CD14-positive monocyte (primary cell): ENCODE measurements around the gene CLEC19A. TPM values are rescaled to one million over a fixed set of nuclear protein-coding genes. Genes with fewer than 3 reads are reported as not detected.

Source experiments
- DNase-seq, 3 donors: peaks; one replicate each; pipeline ENCODE4 v3.0.0-alpha.2; 2011 to 2022
- H2AFZ ChIP-seq: 2 replicates; pipeline ENCODE4 v1.6.0; 2012; ENCODE audit warnings: mild to moderate bottlenecking, low read depth, low read length, inconsistent platforms; ENCODE audit not compliant: insufficient read depth, poor library complexity, severe bottlenecking
- H3K27ac ChIP-seq, 2 donors: 1 replicate in 1 of 2; 2 replicates in 1 of 2; pipeline ENCODE4 v1.5.1; 2012 to 2013; ENCODE audit warnings: low read length in 2 of 2, control low read depth in 1 of 2, inconsistent platforms in 1 of 2, low read depth in 1 of 2, mild to moderate bottlenecking in 1 of 2
- H3K27me3 ChIP-seq, 2 donors: one replicate each; pipeline versions ENCODE4 v1.6.0 to v1.6.1; 2011 to 2013; ENCODE audit warnings: low read length in 2 of 2; ENCODE audit not compliant: control insufficient read depth in 2 of 2, insufficient read depth in 2 of 2
- H3K36me3 ChIP-seq, 2 donors: replicated peaks in 1 of 2; 1 replicate in 1 of 2; 2 replicates in 1 of 2; pipeline versions ENCODE4 v1.5.1 to v1.6.1; 2012 to 2013; ENCODE audit warnings: low read length in 2 of 2, control low read depth in 1 of 2, inconsistent platforms in 1 of 2, mild to moderate bottlenecking in 1 of 2; ENCODE audit not compliant: insufficient read depth in 2 of 2, control insufficient read depth in 1 of 2
- H3K4me1 ChIP-seq, 2 donors: 1 replicate in 1 of 2; 2 replicates in 1 of 2; pipeline versions ENCODE4 v1.5.1 to v1.6.1; 2012 to 2013; ENCODE audit warnings: low read length in 2 of 2, control low read depth in 1 of 2, inconsistent platforms in 1 of 2, mild to moderate bottlenecking in 1 of 2, moderate library complexity in 1 of 2; ENCODE audit not compliant: insufficient read depth in 2 of 2, control insufficient read depth in 1 of 2
- H3K4me2 ChIP-seq: replicated peaks from 2 replicates; pipeline ENCODE3; 2012; ENCODE audit warnings: low read length, moderate library complexity, mild to moderate bottlenecking; ENCODE audit not compliant: poor library complexity, severe bottlenecking; ENCODE audit errors: extremely low read depth
- H3K4me3 ChIP-seq, 3 experiments: fragments of 200-600 bp in 1 of 3; sonication (generic) in 1 of 3; replicated peaks in 1 of 3; 1 replicate in 2 of 3; 2 replicates in 1 of 3; pipeline ENCODE4 v1.5.1; 2011 to 2013; ENCODE audit warnings: low read length in 3 of 3, mild to moderate bottlenecking in 3 of 3, control low read depth in 2 of 3, low read depth in 2 of 3, inconsistent platforms in 1 of 3, moderate library complexity in 1 of 3
- H3K79me2 ChIP-seq: 2 replicates; pipeline ENCODE4 v1.6.0; 2012; ENCODE audit warnings: mild to moderate bottlenecking, control low read depth, inconsistent platforms, low read length, moderate library complexity; ENCODE audit not compliant: insufficient read depth
- H3K9ac ChIP-seq: 2 replicates; pipeline ENCODE4 v1.6.0; 2017; ENCODE audit warnings: low read length, mild to moderate bottlenecking; ENCODE audit not compliant: insufficient read depth, poor library complexity, severe bottlenecking
- H3K9me3 ChIP-seq, 2 donors: replicated peaks in 1 of 2; 1 replicate in 1 of 2; 2 replicates in 1 of 2; pipeline versions ENCODE4 v1.5.1 to v1.6.1; 2012 to 2013; ENCODE audit warnings: low read length in 2 of 2, control low read depth in 1 of 2; ENCODE audit not compliant: control insufficient read depth in 1 of 2, insufficient read depth in 1 of 2
- H4K20me1 ChIP-seq: 2 replicates; pipeline ENCODE4 v1.6.0; 2012; ENCODE audit warnings: mild to moderate bottlenecking, low read length, control low read depth, moderate library complexity; ENCODE audit not compliant: insufficient read depth
- H3K27ac Mint-ChIP-seq, 7 donors: one replicate each; pipeline ENCODE4 v1.8.0; 2020; ENCODE audit warnings: mild to moderate bottlenecking in 7 of 7, mixed read lengths in 7 of 7, moderate library complexity in 6 of 7, inconsistent platforms in 2 of 7
- H3K27me3 Mint-ChIP-seq, 3 donors: one replicate each; pipeline ENCODE4 v1.8.0; 2021 to 2022; ENCODE audit warnings: low read depth in 3 of 3, mild to moderate bottlenecking in 3 of 3, mixed read lengths in 3 of 3, moderate library complexity in 3 of 3, inconsistent platforms in 1 of 3
- H3K36me3 Mint-ChIP-seq, 2 donors: one replicate each; pipeline ENCODE4 v1.8.0; 2020; ENCODE audit warnings: mixed read lengths in 2 of 2, inconsistent platforms in 1 of 2, mild to moderate bottlenecking in 1 of 2
- H3K4me1 Mint-ChIP-seq: one replicate; pipeline ENCODE4 v1.8.0; 2020; ENCODE audit warnings: mild to moderate bottlenecking, mixed read lengths
- H3K4me3 Mint-ChIP-seq, 2 donors: one replicate each; pipeline ENCODE4 v1.8.0; 2020; ENCODE audit warnings: mild to moderate bottlenecking in 2 of 2, mixed read lengths in 2 of 2, moderate library complexity in 1 of 2
- H3K9me3 Mint-ChIP-seq, 7 donors: one replicate each; pipeline ENCODE4 v1.8.0; 2020 to 2022; ENCODE audit warnings: mixed read lengths in 7 of 7, mild to moderate bottlenecking in 6 of 7, moderate library complexity in 6 of 7, inconsistent platforms in 2 of 7
- CTCF ChIP-seq: fragments of 200-600 bp; IDR thresholded peaks from one replicate; pipeline ENCODE4 v1.8.0; 2022; ENCODE audit warnings: antibody characterized with exemption, mild to moderate bottlenecking
- WGBS: methylation state at CpG from one replicate; pipeline ENCODE4 v1.1.5; 2013; ENCODE audit warnings: missing lambda C conversion rate; ENCODE audit not compliant: insufficient coverage; 5-methylcytosine and 5-hydroxymethylcytosine counted together
- intact Hi-C, 2 donors: fragments of 100-400 bp; cut with micrococcal nuclease; formaldehyde crosslinking; loops; one replicate each; pipeline versions ENCODE4 v1.15.0 to v1.15.1; 2023
- polyA plus RNA-seq, 3 donors: library from polyadenylated mRNA; depleted of rRNA in 1 of 3; unstranded in 2 of 3; stranded (reverse) in 1 of 3; fragments of 300-500 nt in 2 of 3; fragments of >200 nt in 1 of 3; fragmentation: Illumina TruSeq in 2 of 3; gene quantifications; 1 replicate in 2 of 3; 2 replicates in 1 of 3; pipeline ENCODE4 v1.2.3, GENCODE V29; 2012 to 2021

Gene CLEC19A
- polyA plus RNA-seq, 3 donors = not detected

- 100% methylated on average over 1 of the region's 4 CpGs for WGBS
- H3K27me3 Mint-ChIP-seq = peaks cover 3 to 16% (median 10%) of the 10 kb centered on the region in 3 donors
- peaks cover 0 to 6% (median 0%) of the 10 kb centered on the region in 7 donors for H3K9me3 Mint-ChIP-seq
Measured at GRCh38 chr16:19356024-19356952, 70.8 kb downstream of the CLEC19A start.

GRCh38 chr16:19359556-19359955 is 74.0 kb downstream of the CLEC19A start:
- no peak overlapping the region for H2AFZ ChIP-seq
- H4K20me1 ChIP-seq = no peaks in the 10 kb centered on the region
- no peak overlapping the region for H3K27ac ChIP-seq
- Mint-ChIP-seq H3K9me3 (peaks cover 0 to 6% (median 0%) of the 10 kb centered on the region in 7 donors), H3K4me3 (no peak overlapping the region), H3K27me3 (peaks cover 6 to 14% (median 10%) of the 10 kb centered on the region in 3 donors), H3K27ac (no peak overlapping the region), H3K36me3 (no peaks in the 10 kb centered on the region), H3K4me1 (no peaks in the 10 kb centered on the region)
- no peak for TF ChIP-seq CTCF
- no peak overlapping the region for H3K9ac ChIP-seq
- no peaks in the 10 kb centered on the region for H3K36me3 ChIP-seq
- no CpG with 5 or more reads among the region's 2 CpGs for WGBS
- no peak overlapping the region for H3K4me3 ChIP-seq
- H3K4me1 ChIP-seq = no peaks in the 10 kb centered on the region
- no peaks in the 10 kb centered on the region for H3K79me2 ChIP-seq
- intact Hi-C loops = no loop called here
- no peak for DNase-seq
- H3K4me2 ChIP-seq = no peak overlapping the region
- peaks cover 0 to 3% of the 10 kb centered on the region in 2 donors for H3K27me3 ChIP-seq
- no peaks in the 10 kb centered on the region for H3K9me3 ChIP-seq

More at GRCh38 chr16:19356024-19356952, 70.8 kb downstream of the CLEC19A start:
- no peak for DNase-seq
- peaks cover 0 to 2% of the 10 kb centered on the region in 2 donors for H3K27me3 ChIP-seq
- intact Hi-C loops = no loop called here
- H3K27ac Mint-ChIP-seq = no peak overlapping the region
- H3K4me3 ChIP-seq = no peak overlapping the region
- no peaks in the 10 kb centered on the region for H4K20me1 ChIP-seq
- no peak overlapping the region for H3K4me3 Mint-ChIP-seq
- H3K9ac ChIP-seq = no peak overlapping the region
- no peaks in the 10 kb centered on the region for H3K79me2 ChIP-seq
- no peaks in the 10 kb centered on the region for H3K36me3 ChIP-seq
- no peaks in the 10 kb centered on the region for H3K36me3 Mint-ChIP-seq
- H3K4me2 ChIP-seq = no peak overlapping the region
- no peak overlapping the region for H2AFZ ChIP-seq
- H3K4me1 Mint-ChIP-seq = no peaks in the 10 kb centered on the region
- no peaks in the 10 kb centered on the region for H3K4me1 ChIP-seq
- TF ChIP-seq CTCF = no peak
- no peaks in the 10 kb centered on the region for H3K9me3 ChIP-seq
- no peak overlapping the region for H3K27ac ChIP-seq

Other genes starting within 250 kb of the CLEC19A start
- gene COQ7, start 218.1 kb upstream of the CLEC19A start, polyA plus RNA-seq = 10 to 100 TPM in 2 of 3 donors, 1 to 10 TPM in 1; 6.5 to 13.3 (median 12.2) TPM
- 1 to 10 TPM; 7.9 to 9.0 (median 8.2) TPM for gene ITPRIPL2, start 171.8 kb upstream of the CLEC19A start, polyA plus RNA-seq
- gene SYT17, start 117.5 kb upstream of the CLEC19A start, polyA plus RNA-seq = 1 to 10 TPM in 2 of 3 donors, under 1 TPM in 1; 0.81 to 4.9 (median 1.1) TPM
- not detected for gene TMC5, start 132.2 kb downstream of the CLEC19A start, polyA plus RNA-seq
- 10 to 100 TPM; 30.6 to 75.5 (median 71.7) TPM for gene GDE1, start 236.4 kb downstream of the CLEC19A start, polyA plus RNA-seq
- 1 to 10 TPM; 3.5 to 6.2 (median 6.1) TPM for gene CCP110, start 238.2 kb downstream of the CLEC19A start, polyA plus RNA-seq